ENCODE measurements around the gene RPS19. TPM values are rescaled to one million over a fixed set of nuclear protein-coding genes. Genes with fewer than 3 reads are reported as not detected.

RPS19 gene
- total RNA-seq, 4 donors from 2014 or later: 559 to 757 (median 617) TPM

DNA sequence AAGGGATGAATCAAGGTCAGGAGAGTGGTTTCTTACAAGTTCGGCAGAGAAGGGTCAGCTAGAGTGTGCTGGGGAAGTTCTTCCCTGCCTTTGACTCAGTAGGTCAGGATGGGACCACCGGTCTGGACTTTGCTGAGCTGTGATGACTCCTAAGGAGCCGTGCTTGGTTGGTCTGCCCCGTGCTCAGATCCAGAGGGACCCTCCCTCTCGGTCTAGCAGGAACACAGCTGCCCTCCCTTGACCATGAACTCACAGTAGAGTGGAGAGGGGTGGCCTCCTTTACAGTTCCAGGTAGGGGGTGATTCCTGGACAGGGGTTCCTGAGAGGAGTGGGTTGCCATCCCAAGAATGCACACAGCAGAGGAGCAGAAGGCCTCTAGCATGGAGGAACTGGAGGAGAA lies 4.3 kb downstream of the RPS19 start:
- TF ChIP-seq, protein P1, sequence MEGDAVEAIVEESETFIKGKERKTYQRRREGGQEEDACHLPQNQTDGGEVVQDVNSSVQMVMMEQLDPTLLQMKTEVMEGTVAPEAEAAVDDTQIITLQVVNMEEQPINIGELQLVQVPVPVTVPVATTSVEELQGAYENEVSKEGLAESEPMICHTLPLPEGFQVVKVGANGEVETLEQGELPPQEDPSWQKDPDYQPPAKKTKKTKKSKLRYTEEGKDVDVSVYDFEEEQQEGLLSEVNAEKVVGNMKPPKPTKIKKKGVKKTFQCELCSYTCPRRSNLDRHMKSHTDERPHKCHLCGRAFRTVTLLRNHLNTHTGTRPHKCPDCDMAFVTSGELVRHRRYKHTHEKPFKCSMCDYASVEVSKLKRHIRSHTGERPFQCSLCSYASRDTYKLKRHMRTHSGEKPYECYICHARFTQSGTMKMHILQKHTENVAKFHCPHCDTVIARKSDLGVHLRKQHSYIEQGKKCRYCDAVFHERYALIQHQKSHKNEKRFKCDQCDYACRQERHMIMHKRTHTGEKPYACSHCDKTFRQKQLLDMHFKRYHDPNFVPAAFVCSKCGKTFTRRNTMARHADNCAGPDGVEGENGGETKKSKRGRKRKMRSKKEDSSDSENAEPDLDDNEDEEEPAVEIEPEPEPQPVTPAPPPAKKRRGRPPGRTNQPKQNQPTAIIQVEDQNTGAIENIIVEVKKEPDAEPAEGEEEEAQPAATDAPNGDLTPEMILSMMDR (IDR thresholded peaks at IDR 0.05): no peak
- ATAC-seq (ENCODE audit: low FRiP score) (no peak), DNase-seq (ENCODE audit: low spot score) (no peak)

DNA sequence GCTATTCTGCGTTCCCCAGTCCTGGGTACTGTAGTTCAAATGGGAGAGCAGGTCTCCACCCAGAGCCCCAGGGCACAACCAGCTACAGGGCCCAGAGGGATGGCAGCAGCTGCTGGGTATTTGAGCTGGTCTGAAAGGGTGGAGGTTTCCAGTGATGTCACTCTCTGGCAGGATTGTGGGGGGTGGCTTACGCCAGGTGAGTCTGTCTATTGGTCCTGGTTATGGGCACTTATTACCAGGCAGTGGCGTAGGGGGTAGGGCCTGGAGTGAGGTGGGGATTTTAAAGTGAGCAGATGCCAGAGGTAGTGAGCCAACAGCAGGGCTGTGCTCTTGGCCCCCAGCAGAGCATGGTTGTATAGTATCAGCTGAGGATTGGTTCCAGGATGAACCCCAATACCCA lies 6.2 kb downstream of the RPS19 start:
- TF ChIP-seq, protein P1 (IDR thresholded peaks at IDR 0.05): no peak
- DNase-seq (ENCODE audit: low spot score) (no peak), ATAC-seq (ENCODE audit: low FRiP score) (no peak)

DNA sequence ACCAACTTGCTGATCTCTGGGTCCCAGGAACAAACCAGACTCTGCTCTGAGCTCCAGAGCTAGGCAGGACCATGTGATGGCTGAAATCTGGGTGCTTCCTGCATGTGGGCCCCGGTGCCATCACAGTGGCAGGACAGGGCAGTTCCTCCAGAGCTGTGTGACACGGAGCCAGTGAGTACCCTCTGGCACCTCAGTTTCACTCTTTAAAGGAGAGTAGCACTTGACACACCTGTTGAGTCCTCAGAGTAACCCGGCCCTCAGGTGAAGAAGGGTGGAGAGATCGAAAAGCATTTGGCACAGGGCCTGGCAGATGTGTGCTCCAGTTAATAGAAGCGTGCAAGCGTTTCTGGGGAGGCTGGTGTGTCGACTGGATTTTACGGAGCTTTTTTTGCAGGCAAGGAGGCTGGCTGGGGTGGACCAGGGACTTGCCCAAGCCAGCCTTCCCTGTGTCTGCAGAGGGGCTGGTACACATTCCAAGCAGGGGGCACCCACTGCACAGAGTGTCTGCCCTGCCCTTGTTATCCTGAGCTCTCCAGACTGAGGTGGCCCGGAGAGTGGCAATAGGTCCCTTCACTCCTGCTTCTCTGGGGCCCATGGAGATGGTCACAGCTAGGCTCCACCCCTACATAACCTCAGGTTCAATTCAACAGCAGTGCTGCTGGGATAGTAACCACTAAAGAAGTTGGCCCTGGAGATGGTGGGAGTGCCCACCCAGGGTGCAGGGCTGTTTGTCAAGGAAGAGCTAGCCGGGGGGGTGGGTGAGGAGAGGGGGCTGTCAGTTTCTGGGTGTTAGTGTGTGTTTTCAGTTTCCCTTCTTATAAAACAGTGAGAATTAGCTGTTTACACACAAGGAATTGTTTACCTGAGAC lies 8.3 kb downstream of the RPS19 start:
- TF ChIP-seq, protein P1 (IDR thresholded peaks at IDR 0.05): no peak
- no peak for DNase-seq (ENCODE audit: low spot score)
- ATAC-seq (ENCODE audit: low FRiP score): no peak

DNA sequence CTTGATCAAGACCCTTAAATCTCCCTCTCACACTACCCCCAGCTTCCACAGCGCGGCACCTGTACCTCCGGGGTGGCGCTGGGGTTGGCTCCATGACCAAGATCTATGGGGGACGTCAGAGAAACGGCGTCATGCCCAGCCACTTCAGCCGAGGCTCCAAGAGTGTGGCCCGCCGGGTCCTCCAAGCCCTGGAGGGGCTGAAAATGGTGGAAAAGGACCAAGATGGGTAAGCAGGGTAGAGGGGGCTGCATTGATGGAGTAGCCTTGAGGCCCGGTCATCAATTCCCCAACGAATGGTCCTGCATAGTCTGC lies 8.9 kb downstream of the RPS19 start:
- ATAC-seq (ENCODE audit: low FRiP score) (no peak), DNase-seq (ENCODE audit: low spot score) (no peak)
- TF ChIP-seq, protein P1 (IDR thresholded peaks at IDR 0.05): no peak

DNA sequence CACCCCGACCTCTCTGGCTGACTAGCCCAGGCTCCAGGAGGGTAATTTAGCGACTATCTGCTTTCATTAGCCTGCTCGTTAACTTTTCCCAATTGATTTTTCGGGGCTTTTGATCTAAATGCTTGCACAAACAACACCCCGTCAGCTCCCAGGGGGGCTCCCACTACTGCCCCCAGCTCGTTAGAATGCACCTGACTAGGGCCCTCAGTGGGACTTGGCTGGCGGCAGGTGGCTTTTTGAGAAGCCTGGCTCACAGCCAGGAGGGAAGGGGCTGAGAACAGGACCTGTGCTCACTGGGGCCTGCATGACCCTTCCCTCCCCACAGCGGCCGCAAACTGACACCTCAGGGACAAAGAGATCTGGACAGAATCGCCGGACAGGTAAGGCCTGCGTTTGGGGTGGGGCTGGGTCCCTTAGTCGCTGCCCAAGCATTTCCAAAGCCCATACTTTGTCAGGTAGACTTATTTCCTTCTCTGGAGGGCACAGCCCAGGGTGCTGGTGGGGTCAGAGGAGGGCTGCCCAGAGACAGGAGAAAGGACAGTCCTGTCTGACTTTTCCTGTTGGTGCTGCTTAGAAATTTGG lies 9.4 kb downstream of the RPS19 start:
- ATAC-seq (ENCODE audit: low FRiP score) (no peak), DNase-seq (ENCODE audit: low spot score) (no peak)
- TF ChIP-seq, protein P1 (IDR thresholded peaks at IDR 0.05): no peak

DNA sequence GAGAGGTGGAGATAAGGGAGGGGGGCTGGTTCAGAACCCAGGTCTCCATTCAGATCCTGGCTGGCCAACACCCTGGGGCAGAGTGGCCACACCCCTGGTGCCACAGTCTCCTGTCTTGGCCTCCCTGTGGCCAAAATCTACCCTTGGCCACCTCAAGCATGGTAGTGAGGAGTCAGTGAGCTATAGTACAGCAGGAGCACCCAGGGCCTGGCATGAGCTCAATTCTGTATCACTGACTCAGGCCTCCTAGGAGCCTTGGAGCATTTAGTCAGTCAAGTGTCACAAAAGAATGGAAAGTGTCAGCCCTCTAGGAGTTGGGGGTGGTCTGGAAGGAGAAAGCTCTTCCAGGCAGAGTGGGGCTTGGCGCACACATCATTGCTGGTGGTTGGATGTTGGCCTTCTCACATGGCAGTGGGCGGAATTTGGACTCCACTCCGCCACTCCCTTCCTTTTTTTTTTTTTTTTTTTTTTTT lies 10.4 kb downstream of the RPS19 start:
- DNase-seq (ENCODE audit: low spot score) (no peak), ATAC-seq (ENCODE audit: low FRiP score) (peak; percentile 4)
- TF ChIP-seq, protein P1 (IDR thresholded peaks at IDR 0.05): no peak
